H1 (cell line): Measurements from ENCODE around the gene INPP5K. TPM values are rescaled to one million over a fixed set of nuclear protein-coding genes. Genes with fewer than 3 reads are reported as not detected.

ENCODE experiments used
- GTF2F1 ChIP-seq: IDR thresholded peaks from 2 replicates; pipeline ENCODE4 v1.6.1; 2012; ENCODE audit warnings: low read depth, low read length, improper control_type of control experiment, borderline replicate concordance
- POLR2AphosphoS5 ChIP-seq: IDR thresholded peaks from 2 replicates; pipeline ENCODE4 v1.6.1; 2011; ENCODE audit warnings: low read depth, low read length
- POU5F1 ChIP-seq: IDR thresholded peaks from 2 replicates; pipeline ENCODE4 v1.6.1; 2011; ENCODE audit warnings: low read depth, mild to moderate bottlenecking, low read length, moderate library complexity
- RFX5 ChIP-seq: IDR thresholded peaks from 2 replicates; pipeline ENCODE4 v1.6.1; 2011; ENCODE audit warnings: low read depth, low read length, improper control_type of control experiment, borderline replicate concordance
- SP4 ChIP-seq: IDR thresholded peaks from 2 replicates; pipeline ENCODE4 v1.6.1; 2012; ENCODE audit warnings: low read length, inconsistent platforms
- SUZ12 ChIP-seq: fragments of 200-600 bp; sonication (generic); IDR thresholded peaks from 2 replicates; pipeline ENCODE4 v1.6.1; 2012; ENCODE audit warnings: mild to moderate bottlenecking, inconsistent platforms, low read length, moderate library complexity, mixed read lengths
- TCF12 ChIP-seq: IDR thresholded peaks from 2 replicates; pipeline ENCODE4 v1.6.1; 2011; ENCODE audit warnings: low read depth, mild to moderate bottlenecking, low read length
- YY1 ChIP-seq: IDR thresholded peaks from 2 replicates; pipeline ENCODE4 v1.6.1; 2011; ENCODE audit warnings: low read depth, mild to moderate bottlenecking, low read length
- polyA plus RNA-seq, 7 experiments: library from polyadenylated mRNA; depleted of rRNA in 3 of 7; stranded (reverse) in 5 of 7; unstranded in 2 of 7; fragments of >200 nt in 5 of 7; fragments of 200-250 nt in 2 of 7; gene quantifications; 1 replicate in 5 of 7; 2 replicates in 1 of 7; 4 replicates in 1 of 7; pipeline versions ENCODE4 v1.2.1 to v1.2.3, GENCODE V29; 2011 to 2013; ENCODE audit warnings: missing spikeins in 2 of 7, mixed read lengths in 2 of 7
- total RNA-seq: library from RNA; stranded (reverse); fragmentation: NEBNext Ultra II Directional; extraction: Animal tissue kit (Norgen Biotek cat#: 25700); gene quantifications from 2 replicates; pipeline ENCODE4 v1.2.1, GENCODE V29; 2021
- TF ChIP-seq, protein P1 (sequence below): fragments of 300-600 bp; sonication (generic); IDR thresholded peaks from 2 replicates; pipeline ENCODE4 v1.7.1; 2012; ENCODE audit warnings: low read length, moderate library complexity, mild to moderate bottlenecking, inconsistent platforms; ENCODE audit not compliant: insufficient replicate concordance
- TF ChIP-seq, protein P2 (sequence below), 3 experiments: IDR thresholded peaks; 1 replicate in 2 of 3; 2 replicates in 1 of 3; pipeline versions ENCODE4 v1.5.1 to v1.6.1; 2011; ENCODE audit warnings: low read length in 3 of 3, mild to moderate bottlenecking in 3 of 3, inconsistent platforms in 2 of 3, low read depth in 1 of 3, moderate library complexity in 1 of 3; ENCODE audit not compliant: insufficient read depth in 1 of 3; ENCODE audit errors: control extremely low read depth in 1 of 3

Gene INPP5K
- total and polyA plus RNA-seq, 2 of the 8 experiments (the other 6 are each of a cell fraction or from before 2014, with no cell fraction given), result 21.0 to 24.1 TPM

DNA sequence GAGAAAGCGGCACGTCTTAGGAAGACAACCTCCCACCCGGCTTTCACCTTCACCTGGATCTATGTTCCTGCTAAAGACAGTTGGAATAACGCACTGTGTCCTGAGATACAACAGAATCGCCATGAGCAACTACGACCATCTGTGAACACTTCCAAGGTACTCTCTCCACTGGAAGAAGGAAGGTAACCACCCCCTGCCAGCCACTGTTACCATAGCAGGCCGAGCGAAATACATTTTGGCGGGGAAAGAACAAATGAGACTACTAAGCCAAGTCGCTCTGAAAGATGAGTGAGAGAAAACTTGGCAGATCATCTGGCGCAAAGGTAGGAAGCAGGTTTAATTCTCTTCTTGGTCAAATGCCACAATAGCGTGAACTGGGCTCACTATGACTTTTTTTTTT lies 70.2 kb downstream of the INPP5K start (continued):
- TF ChIP-seq, protein P1, sequence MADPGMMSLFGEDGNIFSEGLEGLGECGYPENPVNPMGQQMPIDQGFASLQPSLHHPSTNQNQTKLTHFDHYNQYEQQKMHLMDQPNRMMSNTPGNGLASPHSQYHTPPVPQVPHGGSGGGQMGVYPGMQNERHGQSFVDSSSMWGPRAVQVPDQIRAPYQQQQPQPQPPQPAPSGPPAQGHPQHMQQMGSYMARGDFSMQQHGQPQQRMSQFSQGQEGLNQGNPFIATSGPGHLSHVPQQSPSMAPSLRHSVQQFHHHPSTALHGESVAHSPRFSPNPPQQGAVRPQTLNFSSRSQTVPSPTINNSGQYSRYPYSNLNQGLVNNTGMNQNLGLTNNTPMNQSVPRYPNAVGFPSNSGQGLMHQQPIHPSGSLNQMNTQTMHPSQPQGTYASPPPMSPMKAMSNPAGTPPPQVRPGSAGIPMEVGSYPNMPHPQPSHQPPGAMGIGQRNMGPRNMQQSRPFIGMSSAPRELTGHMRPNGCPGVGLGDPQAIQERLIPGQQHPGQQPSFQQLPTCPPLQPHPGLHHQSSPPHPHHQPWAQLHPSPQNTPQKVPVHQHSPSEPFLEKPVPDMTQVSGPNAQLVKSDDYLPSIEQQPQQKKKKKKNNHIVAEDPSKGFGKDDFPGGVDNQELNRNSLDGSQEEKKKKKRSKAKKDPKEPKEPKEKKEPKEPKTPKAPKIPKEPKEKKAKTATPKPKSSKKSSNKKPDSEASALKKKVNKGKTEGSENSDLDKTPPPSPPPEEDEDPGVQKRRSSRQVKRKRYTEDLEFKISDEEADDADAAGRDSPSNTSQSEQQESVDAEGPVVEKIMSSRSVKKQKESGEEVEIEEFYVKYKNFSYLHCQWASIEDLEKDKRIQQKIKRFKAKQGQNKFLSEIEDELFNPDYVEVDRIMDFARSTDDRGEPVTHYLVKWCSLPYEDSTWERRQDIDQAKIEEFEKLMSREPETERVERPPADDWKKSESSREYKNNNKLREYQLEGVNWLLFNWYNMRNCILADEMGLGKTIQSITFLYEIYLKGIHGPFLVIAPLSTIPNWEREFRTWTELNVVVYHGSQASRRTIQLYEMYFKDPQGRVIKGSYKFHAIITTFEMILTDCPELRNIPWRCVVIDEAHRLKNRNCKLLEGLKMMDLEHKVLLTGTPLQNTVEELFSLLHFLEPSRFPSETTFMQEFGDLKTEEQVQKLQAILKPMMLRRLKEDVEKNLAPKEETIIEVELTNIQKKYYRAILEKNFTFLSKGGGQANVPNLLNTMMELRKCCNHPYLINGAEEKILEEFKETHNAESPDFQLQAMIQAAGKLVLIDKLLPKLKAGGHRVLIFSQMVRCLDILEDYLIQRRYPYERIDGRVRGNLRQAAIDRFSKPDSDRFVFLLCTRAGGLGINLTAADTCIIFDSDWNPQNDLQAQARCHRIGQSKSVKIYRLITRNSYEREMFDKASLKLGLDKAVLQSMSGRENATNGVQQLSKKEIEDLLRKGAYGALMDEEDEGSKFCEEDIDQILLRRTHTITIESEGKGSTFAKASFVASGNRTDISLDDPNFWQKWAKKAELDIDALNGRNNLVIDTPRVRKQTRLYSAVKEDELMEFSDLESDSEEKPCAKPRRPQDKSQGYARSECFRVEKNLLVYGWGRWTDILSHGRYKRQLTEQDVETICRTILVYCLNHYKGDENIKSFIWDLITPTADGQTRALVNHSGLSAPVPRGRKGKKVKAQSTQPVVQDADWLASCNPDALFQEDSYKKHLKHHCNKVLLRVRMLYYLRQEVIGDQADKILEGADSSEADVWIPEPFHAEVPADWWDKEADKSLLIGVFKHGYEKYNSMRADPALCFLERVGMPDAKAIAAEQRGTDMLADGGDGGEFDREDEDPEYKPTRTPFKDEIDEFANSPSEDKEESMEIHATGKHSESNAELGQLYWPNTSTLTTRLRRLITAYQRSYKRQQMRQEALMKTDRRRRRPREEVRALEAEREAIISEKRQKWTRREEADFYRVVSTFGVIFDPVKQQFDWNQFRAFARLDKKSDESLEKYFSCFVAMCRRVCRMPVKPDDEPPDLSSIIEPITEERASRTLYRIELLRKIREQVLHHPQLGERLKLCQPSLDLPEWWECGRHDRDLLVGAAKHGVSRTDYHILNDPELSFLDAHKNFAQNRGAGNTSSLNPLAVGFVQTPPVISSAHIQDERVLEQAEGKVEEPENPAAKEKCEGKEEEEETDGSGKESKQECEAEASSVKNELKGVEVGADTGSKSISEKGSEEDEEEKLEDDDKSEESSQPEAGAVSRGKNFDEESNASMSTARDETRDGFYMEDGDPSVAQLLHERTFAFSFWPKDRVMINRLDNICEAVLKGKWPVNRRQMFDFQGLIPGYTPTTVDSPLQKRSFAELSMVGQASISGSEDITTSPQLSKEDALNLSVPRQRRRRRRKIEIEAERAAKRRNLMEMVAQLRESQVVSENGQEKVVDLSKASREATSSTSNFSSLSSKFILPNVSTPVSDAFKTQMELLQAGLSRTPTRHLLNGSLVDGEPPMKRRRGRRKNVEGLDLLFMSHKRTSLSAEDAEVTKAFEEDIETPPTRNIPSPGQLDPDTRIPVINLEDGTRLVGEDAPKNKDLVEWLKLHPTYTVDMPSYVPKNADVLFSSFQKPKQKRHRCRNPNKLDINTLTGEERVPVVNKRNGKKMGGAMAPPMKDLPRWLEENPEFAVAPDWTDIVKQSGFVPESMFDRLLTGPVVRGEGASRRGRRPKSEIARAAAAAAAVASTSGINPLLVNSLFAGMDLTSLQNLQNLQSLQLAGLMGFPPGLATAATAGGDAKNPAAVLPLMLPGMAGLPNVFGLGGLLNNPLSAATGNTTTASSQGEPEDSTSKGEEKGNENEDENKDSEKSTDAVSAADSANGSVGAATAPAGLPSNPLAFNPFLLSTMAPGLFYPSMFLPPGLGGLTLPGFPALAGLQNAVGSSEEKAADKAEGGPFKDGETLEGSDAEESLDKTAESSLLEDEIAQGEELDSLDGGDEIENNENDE, result no peak
- TF ChIP-seq RFX5, result no peak
- TF ChIP-seq GTF2F1, result no peak
- TF ChIP-seq POU5F1, result no peak
- no peak for TF ChIP-seq SP4
- TF ChIP-seq YY1, result no peak
- no peak for TF ChIP-seq SUZ12
- TF ChIP-seq TCF12, result no peak
- TF ChIP-seq, protein P2, sequence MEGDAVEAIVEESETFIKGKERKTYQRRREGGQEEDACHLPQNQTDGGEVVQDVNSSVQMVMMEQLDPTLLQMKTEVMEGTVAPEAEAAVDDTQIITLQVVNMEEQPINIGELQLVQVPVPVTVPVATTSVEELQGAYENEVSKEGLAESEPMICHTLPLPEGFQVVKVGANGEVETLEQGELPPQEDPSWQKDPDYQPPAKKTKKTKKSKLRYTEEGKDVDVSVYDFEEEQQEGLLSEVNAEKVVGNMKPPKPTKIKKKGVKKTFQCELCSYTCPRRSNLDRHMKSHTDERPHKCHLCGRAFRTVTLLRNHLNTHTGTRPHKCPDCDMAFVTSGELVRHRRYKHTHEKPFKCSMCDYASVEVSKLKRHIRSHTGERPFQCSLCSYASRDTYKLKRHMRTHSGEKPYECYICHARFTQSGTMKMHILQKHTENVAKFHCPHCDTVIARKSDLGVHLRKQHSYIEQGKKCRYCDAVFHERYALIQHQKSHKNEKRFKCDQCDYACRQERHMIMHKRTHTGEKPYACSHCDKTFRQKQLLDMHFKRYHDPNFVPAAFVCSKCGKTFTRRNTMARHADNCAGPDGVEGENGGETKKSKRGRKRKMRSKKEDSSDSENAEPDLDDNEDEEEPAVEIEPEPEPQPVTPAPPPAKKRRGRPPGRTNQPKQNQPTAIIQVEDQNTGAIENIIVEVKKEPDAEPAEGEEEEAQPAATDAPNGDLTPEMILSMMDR (IDR thresholded peaks at IDR 0.05; ENCODE audit: control extremely low read depth in 1 of 3, insufficient read depth in 1 of 3, low read depth in 1 of 3, low read length in 3 of 3), result no peak
- no peak for TF ChIP-seq POLR2AphosphoS5
